Activated naive CD8-positive, alpha-beta T cell (primary cell): Measurements from ENCODE around the gene KIAA1328.

Experiments used
- H3K27ac Mint-ChIP-seq: one replicate; pipeline ENCODE4 v1.8.0; 2021; ENCODE audit warnings: mixed read lengths
- H3K27me3 Mint-ChIP-seq: one replicate; pipeline ENCODE4 v1.8.0; 2021; ENCODE audit warnings: mixed read lengths
- H3K36me3 Mint-ChIP-seq: one replicate; pipeline ENCODE4 v1.8.0; 2021; ENCODE audit warnings: mixed read lengths
- H3K4me1 Mint-ChIP-seq: one replicate; pipeline ENCODE4 v1.8.0; 2021; ENCODE audit warnings: low read depth, mixed read lengths
- H3K4me3 Mint-ChIP-seq: one replicate; pipeline ENCODE4 v1.8.0; 2021; ENCODE audit warnings: mild to moderate bottlenecking, mixed read lengths
- H3K9me3 Mint-ChIP-seq: one replicate; pipeline ENCODE4 v1.8.0; 2021; ENCODE audit warnings: low read depth, mixed read lengths

The KIAA1328 gene

DNA sequence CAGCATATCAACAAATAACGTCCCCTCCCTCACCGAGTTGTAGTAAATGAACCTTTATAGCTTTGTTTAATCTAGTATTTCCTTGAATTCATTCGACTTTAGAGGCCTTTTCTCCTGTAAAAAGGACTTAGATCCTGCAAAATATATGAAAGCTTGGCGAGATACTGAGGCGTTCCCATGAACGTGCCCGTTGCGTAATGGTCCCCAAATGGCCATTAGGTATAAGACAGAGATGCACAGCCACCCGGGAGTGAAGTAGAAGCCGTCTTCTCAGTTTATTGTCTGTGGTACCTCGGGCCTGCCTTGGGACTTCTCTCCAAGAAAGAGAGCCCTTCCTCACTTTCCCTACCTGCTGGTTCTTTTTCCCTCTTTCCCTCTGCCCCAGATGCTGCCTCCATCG is 426.0 kb downstream of the KIAA1328 start:
- Mint-ChIP-seq H3K27me3 (peaks cover 37% of the 10 kb centered on the region), H3K27ac (no peak overlapping the region), H3K9me3 (no peaks in the 10 kb centered on the region), H3K4me1 (peaks cover 11% of the 10 kb centered on the region), H3K4me3 (peak overlapping the region; percentile 78), H3K36me3 (no peaks in the 10 kb centered on the region)

DNA sequence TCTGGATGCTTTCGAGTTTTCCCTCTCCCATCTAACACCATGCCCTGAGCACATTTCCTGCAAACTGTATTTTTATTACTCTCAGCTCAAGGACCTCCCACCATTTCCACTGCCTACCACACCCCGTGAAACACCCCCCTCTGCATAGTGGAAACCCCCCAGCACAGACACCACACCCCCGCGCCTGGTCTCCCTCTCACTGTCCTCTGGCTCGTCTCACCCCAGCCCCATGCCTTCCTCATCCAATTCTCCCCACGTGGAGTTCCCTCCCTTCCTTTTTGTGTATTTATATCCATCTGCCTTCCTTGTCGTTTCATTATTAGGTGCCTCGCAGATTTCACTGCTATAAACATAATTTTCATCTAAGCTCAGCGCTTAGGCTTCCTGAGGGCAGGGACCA is 429.2 kb downstream of the KIAA1328 start:
- H3K4me1 Mint-ChIP-seq: peaks cover 8% of the 10 kb centered on the region
- H3K9me3 Mint-ChIP-seq: no peaks in the 10 kb centered on the region
- peaks cover 21% of the 10 kb centered on the region for H3K27me3 Mint-ChIP-seq
- H3K27ac Mint-ChIP-seq: no peak overlapping the region
- H3K36me3 Mint-ChIP-seq: no peaks in the 10 kb centered on the region
- no peak overlapping the region for H3K4me3 Mint-ChIP-seq

DNA sequence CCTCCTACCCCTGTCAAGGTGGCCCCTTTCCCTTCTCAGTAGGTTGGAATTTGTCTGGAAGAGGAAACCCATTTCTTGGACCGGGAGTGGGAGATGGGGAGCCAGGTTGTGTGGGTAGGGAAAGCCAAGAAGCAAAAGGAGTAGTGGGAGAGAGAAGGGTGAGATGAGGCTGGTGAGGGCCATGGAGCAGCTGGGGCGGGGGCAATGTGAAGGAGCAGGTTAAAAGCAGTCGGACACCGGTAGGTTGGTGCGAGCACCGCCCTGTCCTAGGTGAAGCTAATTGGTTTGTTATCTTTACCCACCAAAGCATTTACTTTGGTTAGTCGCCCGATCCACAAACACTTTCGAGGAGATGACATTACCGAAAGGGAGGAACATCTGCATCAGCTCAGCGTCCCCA is 429.9 kb downstream of the KIAA1328 start:
- H3K27me3 Mint-ChIP-seq: peaks cover 21% of the 10 kb centered on the region
- H3K27ac Mint-ChIP-seq: no peak overlapping the region
- H3K4me1 Mint-ChIP-seq: peaks cover 8% of the 10 kb centered on the region
- H3K9me3 Mint-ChIP-seq: no peaks in the 10 kb centered on the region
- no peaks in the 10 kb centered on the region for H3K36me3 Mint-ChIP-seq
- no peak overlapping the region for H3K4me3 Mint-ChIP-seq

DNA sequence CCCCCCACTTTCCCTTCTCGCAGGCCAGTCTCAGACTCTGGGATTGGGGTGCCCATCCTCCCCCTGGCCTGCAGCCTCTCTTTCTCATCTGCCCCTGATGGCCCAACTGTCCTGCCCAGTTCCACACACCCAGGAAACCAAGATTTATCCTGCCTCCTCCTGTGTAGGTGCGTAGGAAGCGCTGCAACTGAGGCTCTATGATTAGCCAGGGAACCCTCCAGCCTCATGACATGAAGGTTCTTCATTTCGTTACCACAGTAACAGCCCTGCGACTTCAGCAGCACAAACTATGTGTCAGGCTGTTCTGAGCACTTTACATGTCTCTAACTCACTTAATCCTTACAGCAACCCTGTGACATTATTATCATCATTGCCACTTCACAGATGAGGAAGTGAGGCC is 430.8 kb downstream of the KIAA1328 start:
- Mint-ChIP-seq H3K27me3 (peaks cover 18% of the 10 kb centered on the region), H3K36me3 (no peaks in the 10 kb centered on the region), H3K9me3 (no peaks in the 10 kb centered on the region), H3K27ac (no peak overlapping the region), H3K4me3 (no peak overlapping the region), H3K4me1 (peaks cover 5% of the 10 kb centered on the region)

DNA sequence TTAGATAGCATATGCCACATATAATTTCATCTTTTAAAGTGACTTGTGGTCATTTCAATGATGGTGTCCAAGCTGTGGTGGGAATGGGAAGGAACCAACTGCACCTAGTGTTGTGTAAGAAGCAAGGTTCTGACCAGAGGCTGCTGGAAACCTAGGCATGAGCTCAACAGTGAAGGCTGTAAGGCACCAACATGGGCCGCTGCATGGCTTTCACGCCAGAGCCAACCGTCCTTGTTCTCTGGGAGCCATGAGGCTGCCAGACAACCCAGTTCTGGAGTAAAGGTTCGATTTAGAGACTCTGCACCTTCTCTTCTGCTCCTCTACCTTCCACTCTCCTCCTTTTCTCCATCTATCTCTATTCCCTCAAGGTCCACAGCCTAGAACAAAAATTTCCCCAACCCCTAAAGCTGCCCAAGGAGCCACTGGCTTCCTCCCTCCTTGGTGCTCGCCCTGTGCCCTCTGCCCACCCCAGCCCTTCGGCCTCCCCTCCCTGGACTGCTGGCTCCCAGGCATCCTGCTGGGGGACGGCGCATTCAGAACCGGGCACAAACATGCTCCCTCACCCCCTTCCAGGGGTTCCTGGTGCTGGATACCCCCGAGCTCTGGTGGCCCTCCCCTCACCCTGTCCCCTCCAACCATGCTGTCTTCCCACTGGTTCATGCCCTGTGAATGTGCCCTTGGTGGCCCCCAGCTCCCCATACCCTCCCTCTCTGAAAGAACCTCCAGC is 431.6 kb downstream of the KIAA1328 start:
- Mint-ChIP-seq H3K4me3 (no peak overlapping the region), H3K9me3 (no peaks in the 10 kb centered on the region), H3K36me3 (no peaks in the 10 kb centered on the region), H3K27ac (no peak overlapping the region), H3K27me3 (peaks cover 12% of the 10 kb centered on the region), H3K4me1 (peaks cover under 1% of the 10 kb centered on the region)

DNA sequence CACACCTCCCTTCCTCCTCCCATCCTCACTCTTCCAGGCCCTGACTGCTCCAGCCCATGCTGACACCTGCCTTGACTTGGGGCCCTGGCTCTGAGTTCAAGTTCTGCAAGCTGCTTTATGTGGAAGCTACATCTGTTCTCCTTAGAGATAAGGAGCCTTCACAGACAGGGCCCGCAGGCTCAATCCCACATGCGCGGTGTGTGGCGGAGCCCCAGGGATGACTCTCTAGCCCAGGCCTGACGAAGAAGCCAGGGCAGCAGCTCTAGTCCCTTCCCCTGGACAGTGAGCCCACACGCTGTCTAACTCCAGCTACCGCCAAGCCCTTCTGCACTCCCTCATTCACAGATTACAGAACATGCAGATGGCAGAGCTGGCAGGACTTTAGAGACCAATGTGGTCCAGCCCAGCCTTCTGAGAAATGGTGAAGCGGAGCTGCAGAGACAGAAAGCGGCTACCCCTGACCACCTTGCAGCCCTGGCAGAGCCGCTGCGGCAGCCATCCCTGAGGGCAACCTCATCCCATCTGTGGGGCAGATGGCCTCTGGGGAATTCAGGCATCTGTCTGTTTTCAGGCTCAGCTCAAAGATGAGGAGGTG is 432.4 kb downstream of the KIAA1328 start:
- peaks cover 11% of the 10 kb centered on the region for H3K27me3 Mint-ChIP-seq
- H3K9me3 Mint-ChIP-seq: no peaks in the 10 kb centered on the region
- no peak overlapping the region for H3K27ac Mint-ChIP-seq
- H3K4me1 Mint-ChIP-seq: no peaks in the 10 kb centered on the region
- H3K4me3 Mint-ChIP-seq: no peak overlapping the region
- H3K36me3 Mint-ChIP-seq: no peaks in the 10 kb centered on the region

DNA sequence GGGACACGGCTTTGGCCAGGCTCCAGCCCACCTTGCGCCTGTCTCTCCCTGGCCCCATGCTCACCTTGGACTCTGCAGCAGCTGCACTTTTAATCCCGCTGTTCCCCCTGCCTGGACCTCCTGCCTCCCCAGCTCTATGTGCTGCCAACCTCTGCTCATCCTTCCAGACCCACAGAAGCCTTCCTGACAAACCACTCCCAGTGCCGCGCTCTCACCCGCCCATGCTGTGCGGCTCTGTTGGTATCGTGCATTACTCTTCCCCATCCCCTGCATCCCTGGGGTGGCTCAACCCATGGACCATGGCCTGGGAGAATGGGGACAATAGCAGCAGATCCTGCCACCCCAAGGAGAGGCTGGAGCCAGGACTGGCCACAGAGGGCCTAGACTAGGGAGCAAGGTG is 433.1 kb downstream of the KIAA1328 start:
- Mint-ChIP-seq H3K27me3 (peaks cover 8% of the 10 kb centered on the region), H3K4me1 (no peaks in the 10 kb centered on the region), H3K9me3 (no peaks in the 10 kb centered on the region), H3K27ac (no peak overlapping the region), H3K4me3 (no peak overlapping the region), H3K36me3 (no peaks in the 10 kb centered on the region)

DNA sequence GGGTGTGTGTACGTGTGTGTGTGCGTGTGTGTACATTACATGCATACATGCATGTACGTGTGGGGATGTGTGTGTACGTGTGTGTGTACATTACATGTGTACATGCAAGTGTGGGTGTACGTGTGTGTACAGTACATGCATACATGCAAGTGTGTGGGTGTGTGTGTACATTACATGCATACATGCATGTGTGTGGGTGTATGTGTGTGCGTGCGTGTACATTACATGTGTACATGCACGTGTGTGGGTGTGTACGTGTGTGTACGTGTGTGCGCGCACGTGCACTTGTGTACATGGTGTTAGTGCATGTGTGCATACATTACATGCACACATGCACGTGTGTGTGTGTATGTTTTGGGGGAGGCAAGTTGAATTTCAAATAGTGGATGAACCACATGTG is 436.0 kb downstream of the KIAA1328 start:
- Mint-ChIP-seq H3K9me3 (no peaks in the 10 kb centered on the region), H3K36me3 (no peaks in the 10 kb centered on the region), H3K27ac (no peak overlapping the region), H3K4me3 (no peak overlapping the region), H3K4me1 (no peaks in the 10 kb centered on the region), H3K27me3 (peaks cover 6% of the 10 kb centered on the region)

DNA sequence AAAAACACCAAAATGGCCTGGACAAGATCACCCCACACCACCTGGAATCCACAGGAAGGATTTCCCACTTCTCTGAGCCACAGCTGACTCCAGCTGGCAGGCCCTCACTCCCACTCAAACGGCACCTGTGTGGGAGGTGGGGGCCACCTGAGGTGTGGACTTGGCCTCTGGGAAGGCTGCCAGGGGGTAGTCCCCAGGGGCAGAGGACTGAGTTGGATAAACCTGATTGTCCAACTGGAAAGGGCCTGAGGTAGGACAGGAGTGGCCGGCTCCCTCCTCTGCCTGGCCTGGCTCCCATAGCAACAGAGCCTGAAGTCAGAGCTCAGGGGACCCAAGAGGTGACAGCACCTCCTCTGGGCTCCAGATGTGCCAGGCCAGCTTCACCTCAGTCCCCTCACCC is 436.5 kb downstream of the KIAA1328 start:
- no peaks in the 10 kb centered on the region for H3K4me1 Mint-ChIP-seq
- H3K4me3 Mint-ChIP-seq: no peak overlapping the region
- peaks cover 6% of the 10 kb centered on the region for H3K27me3 Mint-ChIP-seq
- H3K36me3 Mint-ChIP-seq: no peaks in the 10 kb centered on the region
- H3K9me3 Mint-ChIP-seq: no peaks in the 10 kb centered on the region
- H3K27ac Mint-ChIP-seq: no peak overlapping the region

DNA sequence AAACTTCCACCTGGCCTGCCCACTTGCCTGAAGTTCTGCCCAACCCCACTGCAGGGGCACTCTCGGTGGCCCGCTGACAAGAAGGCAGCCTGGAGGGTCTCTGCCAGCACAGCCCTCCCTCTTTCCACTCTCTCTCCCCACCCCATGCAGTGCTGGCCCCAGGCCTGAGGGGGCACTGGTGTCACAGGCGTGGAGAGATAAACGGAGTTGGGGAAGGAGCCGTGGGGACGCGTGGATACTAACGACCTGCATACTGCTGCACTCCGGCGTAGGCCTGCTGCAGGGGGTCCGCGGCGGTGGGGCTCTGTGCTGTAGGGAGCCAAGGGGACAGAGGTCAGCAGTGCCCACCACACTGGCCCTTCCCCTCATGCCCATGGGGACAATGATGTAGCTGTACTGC is 437.4 kb downstream of the KIAA1328 start:
- Mint-ChIP-seq H3K27ac (no peak overlapping the region), H3K9me3 (no peaks in the 10 kb centered on the region), H3K36me3 (no peaks in the 10 kb centered on the region), H3K4me3 (no peak overlapping the region), H3K27me3 (peaks cover 6% of the 10 kb centered on the region), H3K4me1 (no peaks in the 10 kb centered on the region)

DNA sequence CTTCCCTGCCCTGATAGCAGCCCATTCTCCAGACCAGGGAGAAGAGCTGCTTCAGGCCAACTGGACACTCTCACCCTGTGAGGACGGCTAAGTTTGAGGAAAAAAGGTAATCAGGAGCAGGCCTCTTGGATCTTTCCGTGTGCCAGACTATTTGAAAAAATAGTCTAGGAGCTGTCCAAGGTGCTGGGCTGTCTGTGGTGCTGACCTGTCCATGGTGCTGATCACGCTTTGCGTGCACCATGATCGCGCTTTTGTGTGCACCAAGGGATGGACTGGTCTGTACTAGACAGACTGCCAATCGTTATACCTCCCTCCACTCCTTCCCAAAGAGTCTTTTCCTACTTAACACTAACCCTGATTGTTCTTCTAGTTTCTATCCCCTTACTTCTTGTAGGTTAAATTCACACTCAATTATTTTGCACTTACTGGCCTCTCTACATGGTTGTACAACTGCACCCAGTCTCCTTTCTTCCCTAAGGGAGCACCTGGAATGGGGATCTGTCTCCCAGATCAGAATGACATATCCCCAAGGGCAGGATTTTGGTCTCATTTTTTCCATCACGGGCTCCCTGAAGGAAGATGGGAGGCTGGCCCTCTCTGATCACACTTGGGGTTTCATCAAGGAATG is 441.2 kb downstream of the KIAA1328 start:
- H3K27me3 Mint-ChIP-seq: peaks cover 4% of the 10 kb centered on the region

DNA sequence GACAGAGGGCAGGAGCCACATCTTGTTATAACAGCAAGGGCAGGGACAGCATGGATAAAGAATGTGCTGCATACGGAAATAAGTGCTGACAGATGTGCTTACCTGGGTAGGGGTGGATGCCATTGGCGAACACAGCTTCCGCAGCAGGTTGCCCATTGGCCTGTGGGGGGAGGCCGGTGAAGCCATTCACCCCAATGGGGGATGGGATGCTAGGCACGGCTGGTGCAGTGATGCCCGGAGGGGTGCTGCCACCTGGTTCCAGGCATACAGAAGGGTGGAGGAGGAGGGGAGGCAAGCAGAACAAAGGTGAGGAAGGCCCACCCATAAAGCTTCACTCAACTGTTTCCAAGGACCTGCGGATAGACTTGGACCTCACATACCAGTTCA is 441.7 kb downstream of the KIAA1328 start:
- no peak overlapping the region for H3K27ac Mint-ChIP-seq
- no peak overlapping the region for H3K4me3 Mint-ChIP-seq
- peaks cover 6% of the 10 kb centered on the region for H3K27me3 Mint-ChIP-seq
- H3K36me3 Mint-ChIP-seq: no peaks in the 10 kb centered on the region
- H3K9me3 Mint-ChIP-seq: no peaks in the 10 kb centered on the region
- peaks cover 1% of the 10 kb centered on the region for H3K4me1 Mint-ChIP-seq

More for the DNA sequence above, 441.2 kb downstream of the KIAA1328 start:
- H3K4me3 Mint-ChIP-seq: no peak overlapping the region
- H3K4me1 Mint-ChIP-seq: no peaks in the 10 kb centered on the region
- no peaks in the 10 kb centered on the region for H3K36me3 Mint-ChIP-seq
- no peak overlapping the region for H3K27ac Mint-ChIP-seq
- H3K9me3 Mint-ChIP-seq: no peaks in the 10 kb centered on the region

DNA sequence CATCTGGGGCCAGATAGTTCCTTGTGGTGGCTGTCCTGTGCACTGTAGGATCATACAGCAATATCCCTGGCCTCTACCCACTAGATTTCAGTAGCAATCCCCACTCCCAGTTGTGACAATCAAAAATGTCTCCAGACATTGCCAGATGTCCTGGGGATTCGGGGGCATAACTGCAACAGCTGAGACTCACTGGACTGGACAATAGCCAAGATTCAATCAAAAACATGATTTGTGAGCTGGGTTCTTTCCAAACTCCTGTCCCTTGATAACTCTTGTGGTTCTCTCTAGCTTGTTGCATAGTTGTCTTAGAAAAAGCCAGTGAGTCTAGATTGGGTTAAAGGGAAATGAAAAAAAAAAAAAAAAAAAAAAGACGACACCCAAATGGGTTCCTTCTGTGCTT is 443.3 kb downstream of the KIAA1328 start:
- Mint-ChIP-seq H3K4me1 (peaks cover 1% of the 10 kb centered on the region), H3K9me3 (no peaks in the 10 kb centered on the region), H3K27ac (no peak overlapping the region), H3K36me3 (no peaks in the 10 kb centered on the region), H3K27me3 (peaks cover 11% of the 10 kb centered on the region), H3K4me3 (no peak overlapping the region)

DNA sequence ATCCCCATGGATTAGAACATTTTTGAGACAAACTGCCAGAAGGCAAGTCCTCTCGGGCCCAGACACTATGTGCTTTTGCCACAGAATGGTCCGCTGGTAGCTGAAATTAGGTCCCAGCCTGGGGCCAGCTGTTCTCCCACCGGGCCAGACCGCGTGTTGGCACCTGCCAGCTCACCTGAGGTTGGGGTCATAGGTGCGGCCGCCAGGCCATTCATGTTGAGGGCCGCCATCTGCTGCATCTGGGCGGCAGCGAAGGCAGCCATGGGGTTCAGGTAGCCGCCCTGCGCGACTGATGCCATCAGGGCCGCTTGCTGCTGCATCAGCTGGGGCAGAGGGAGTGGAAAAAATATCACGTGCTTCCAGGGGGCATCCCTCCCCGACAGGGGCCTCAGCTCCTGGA is 443.9 kb downstream of the KIAA1328 start:
- no peak overlapping the region for H3K4me3 Mint-ChIP-seq
- H3K9me3 Mint-ChIP-seq: no peaks in the 10 kb centered on the region
- no peaks in the 10 kb centered on the region for H3K36me3 Mint-ChIP-seq
- peaks cover 13% of the 10 kb centered on the region for H3K27me3 Mint-ChIP-seq
- H3K4me1 Mint-ChIP-seq: peaks cover 1% of the 10 kb centered on the region
- H3K27ac Mint-ChIP-seq: no peak overlapping the region

DNA sequence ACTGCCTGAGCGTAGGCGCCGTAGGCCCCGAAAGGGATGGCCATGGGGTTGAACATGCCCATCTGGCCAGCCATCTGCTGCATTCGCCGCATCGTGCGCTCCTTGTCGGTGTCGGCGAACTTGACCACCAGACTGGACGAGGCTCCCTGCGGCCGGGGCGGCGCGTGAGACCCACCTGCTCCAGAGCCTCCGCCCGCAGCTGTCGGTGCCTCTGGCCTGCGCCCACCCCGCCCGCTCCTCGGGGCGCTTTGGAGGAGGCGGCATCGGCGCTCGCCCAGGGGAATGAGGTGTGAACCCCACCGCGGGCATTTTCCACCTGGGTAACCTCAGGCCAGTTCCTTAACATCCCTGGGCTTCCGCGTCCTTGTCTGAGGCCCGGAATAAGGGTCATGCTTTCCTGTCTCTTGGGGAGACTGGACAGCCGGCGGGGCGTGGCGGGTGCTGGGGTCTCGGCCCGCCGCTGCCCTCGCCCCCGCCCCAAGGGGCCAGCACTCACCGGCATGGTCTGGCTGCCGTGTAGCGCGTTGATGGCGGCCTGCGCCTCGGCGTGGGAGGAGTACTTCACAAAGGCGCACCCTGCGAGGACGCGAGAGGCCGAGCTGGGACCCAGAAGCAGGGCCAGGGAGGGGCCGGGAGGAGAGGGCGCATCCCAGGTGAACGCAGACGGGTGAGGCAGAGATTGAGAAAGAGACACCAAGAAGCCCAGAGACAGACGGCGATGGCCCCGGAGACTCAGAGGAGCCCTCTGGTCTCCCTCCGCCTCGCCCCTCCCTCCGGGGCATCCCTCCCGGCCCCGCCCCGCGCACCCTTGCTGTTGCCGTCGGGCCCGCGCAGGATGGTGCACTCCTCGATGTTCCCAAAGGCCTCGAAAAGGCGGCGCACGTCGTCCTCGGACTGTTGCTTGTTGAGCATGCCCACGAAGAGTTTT is 445.6 kb downstream of the KIAA1328 start:
- Mint-ChIP-seq H3K27ac (no peak overlapping the region), H3K27me3 (peaks cover 17% of the 10 kb centered on the region), H3K4me3 (no peak overlapping the region), H3K36me3 (no peaks in the 10 kb centered on the region), H3K4me1 (peaks cover 1% of the 10 kb centered on the region), H3K9me3 (no peaks in the 10 kb centered on the region)
